Measurements from ENCODE around the gene TARBP1.
A peak's percentile ranks its signal among the peaks of the same experiment; 100 is the strongest.
"Not testable (repeated sequence)": the region's sequence is repeated elsewhere in the genome, so short reads cannot be mapped to it uniquely, and the experiment has no call there.

The TARBP1 gene

DNA sequence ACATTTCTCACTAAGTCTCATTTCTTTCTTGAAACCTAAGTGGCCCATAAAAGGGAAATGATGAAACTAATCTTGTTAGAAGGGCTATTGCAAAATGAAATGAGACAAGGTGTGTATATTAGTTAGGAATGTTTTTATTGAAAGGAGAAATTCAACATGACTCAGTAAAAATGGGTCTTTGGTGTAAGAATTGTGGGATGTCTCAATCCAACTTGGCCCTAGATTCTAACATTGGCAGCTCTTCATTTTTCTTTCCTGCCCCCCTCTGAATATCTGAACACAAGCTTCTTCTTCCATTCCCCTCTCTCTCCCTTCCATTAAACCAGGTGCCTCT, 26.8 kb upstream of the TARBP1 start:
- DNase-seq (ENCODE audit: low read depth) = peak; percentile 77
- no peak overlapping the region for H3K4me3 ChIP-seq (ENCODE audit: low read depth, low read length)

DNA sequence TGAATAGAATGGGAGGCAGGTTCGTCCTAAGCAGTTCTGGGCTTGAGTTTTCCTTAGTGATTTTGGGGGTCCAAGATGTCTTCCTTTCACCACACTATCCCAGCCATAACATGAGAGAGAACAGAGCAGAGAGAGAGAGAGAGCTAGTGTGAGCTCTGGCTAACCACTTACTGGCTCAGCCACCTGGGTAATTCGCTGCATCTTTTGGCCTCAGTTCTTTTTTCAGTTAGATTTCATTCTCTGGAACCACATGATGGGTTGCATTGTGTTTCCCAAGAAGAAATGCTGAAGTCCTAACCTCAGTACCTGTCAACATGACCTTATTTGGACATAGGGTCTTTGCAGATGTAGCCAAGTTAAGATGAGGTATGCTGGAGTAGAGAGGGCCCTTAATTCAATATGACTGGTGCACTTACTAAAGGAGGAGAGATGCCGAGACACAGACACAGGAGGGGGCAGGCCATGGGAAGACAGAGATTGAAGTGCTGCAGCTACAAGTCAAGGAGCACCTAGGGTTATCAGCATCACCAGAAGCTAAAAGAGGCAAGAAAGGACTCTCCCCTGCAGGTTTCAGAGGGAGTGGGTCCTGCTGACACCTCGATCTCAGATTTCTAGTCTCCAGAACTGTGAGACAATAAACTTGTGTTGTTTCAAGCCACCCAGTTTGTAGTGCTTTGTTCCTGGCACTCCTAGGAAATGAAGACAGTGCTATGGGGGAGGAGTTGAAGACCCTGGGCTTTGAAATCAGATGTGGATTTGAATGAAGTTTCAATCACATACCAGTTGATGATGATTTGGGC, 26.2 kb upstream of the TARBP1 start:
- DNase-seq (ENCODE audit: low read depth) = no peak

DNA sequence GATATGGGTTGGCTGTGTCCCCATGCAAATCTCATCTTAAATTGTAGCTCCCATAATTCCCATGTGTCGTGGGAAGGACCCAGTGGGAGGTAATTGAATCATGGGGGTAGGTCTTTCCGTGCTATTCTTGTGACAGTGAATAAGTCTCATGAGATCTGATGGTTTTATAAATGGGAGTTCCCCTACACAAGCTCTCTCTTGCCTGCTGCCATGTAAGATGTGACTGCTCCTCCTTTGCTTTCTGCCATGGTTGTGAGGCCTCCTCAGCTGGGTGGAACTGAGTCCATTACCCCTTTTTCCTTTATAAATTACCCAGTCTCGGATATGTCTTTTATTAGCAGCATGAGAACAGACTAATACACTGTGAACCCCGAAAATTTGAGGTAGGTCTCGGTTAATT, 25.3 kb upstream of the TARBP1 start:
- not testable (repeated sequence) for DNase-seq (ENCODE audit: low read depth); H3K4me3 ChIP-seq (ENCODE audit: low read depth, low read length)

More for the DNA sequence above, 26.2 kb upstream of the TARBP1 start:
- H3K4me3 ChIP-seq (ENCODE audit: low read depth, low read length) = no peak overlapping the region

DNA sequence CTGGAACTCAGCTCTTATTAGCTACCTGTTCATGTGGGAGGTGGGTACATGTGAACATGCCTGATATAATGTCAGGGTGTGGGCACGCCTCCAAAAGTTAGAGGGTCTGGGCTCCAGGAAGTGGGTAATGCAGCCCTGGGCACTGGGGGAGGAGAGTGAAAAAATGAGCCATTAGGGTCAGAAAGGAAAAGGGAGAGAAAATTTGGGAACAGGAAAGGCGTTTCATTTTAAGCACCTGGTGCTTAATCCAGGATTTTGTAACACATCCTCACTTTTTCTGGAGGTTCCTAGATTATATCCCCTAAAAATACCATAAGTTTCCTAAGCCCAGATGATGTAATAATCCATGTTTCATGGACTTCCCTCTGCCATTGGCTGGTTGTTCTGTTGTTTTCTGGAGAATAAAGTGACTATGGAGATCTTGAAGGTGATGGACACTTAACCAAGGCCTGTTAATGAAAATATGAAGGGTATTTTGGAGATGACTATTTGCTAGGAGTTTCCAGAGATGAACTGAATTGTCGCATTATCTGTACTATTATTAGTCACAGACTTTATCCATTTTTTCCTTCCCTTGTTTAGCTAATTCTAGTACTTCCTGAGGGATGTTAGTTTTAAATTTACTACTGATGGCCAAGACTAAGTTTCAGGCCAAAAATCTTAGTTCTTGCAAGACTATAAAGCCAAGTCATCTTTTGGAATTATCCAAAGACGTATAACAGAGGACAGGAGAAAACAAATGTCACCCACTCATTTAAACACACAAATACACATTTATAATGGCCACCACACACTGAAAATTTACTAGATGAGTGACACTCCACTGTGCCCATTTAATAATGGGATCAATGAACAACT, 24.4 kb upstream of the TARBP1 start:
- H3K4me3 ChIP-seq (ENCODE audit: low read depth, low read length) = no peak overlapping the region
- no peak for DNase-seq (ENCODE audit: low read depth)

DNA sequence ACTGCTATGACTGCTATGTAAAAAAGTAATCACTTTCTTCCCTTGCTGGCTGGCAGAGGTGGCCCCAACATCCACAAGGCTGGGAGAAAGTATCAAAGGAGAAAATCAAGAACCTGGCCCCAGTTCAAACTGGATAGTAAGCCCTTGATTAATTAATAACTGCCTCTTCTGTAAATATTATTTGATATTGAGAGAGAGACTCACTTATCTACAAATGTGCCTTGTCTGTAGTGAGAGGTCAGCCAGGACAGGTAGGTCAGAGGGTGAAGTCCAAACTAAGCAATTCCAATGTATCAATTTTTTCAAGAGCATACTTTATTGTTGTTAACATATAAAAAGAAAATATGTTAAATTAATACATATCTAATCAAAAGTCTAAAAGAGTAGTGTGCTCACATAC, 23.8 kb upstream of the TARBP1 start:
- no peak overlapping the region for H3K4me3 ChIP-seq (ENCODE audit: low read depth, low read length)
- no peak for DNase-seq (ENCODE audit: low read depth)

DNA sequence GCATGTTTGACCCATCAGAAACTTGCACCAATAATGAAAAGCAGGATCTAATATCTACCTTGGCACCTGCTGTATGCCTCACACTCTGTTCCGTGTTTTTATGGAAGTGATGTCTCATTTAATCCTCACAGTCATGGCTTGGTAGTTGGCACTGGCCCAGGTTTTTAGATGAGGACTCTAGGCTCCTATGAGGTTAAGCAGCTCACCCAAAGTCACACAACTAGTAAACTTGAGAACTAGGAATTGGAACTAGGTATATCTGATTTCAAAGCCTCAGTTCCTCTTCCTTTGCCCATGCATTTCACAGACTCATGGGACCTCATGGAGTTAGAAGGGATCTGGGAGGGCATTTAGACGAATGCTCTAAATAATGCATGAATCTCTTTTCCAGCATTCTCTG, 21.3 kb upstream of the TARBP1 start:
- no peak overlapping the region for H3K4me3 ChIP-seq (ENCODE audit: low read depth, low read length)
- DNase-seq (ENCODE audit: low read depth) = no peak

DNA sequence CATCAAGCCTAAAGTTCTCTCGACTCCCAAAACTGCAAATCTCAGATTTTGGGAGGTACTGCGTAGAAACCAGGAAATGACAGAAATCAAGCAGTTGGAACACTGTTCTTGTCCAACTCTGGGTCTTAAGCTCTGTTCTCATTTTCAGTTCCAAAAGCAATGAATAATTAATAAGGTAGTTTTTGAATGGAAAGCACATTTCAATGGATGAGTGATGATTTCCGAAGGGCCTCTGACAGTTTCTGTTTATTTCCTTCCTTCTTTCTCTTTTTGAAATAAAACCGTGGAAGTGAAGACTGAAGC, 20.9 kb upstream of the TARBP1 start:
- peak overlapping the region; percentile 17 for H3K4me3 ChIP-seq (ENCODE audit: low read depth, low read length)
- DNase-seq (ENCODE audit: low read depth) = no peak

DNA sequence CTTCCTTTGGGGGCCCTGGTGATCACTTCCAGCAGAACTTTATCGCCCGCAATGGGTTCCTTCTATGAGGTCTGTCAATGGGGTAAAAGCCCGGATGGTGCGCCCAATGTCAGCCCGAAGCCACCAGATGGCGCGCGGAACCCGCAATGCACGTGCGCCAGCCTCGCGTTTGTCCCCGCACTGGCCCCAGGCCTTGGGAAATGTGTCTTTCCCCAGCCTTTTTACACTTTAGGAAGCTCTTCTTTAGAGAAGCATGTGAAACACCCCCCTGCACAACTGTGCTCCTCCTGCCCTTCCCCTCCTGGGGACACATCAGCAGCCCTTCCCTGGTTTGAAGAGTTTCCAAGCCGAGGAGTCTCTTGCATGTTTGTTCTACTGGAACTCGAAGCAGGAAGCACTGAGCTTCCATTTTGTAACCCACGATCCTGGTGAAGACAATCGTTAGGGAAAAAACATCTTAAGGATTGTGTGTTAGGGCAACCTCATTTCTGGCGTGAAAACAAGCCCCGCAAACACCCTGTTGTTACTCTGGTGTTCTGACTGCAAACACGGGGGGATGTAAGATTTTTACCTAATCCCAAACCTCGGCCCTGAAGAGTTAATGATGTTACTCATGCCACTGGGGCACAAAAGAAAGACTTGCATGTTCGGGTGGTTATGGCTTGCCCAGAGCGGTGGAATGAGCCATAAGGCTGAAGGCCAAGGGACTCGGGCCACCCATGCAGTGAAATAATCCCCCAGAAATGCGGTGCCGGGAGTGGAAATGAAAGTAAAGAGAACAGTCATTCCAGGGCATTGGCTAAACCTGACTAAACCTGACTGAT, 20.4 kb upstream of the TARBP1 start:
- DNase-seq (ENCODE audit: low read depth) = peak; percentile 87
- peak overlapping the region; percentile 17 for H3K4me3 ChIP-seq (ENCODE audit: low read depth, low read length)

DNA sequence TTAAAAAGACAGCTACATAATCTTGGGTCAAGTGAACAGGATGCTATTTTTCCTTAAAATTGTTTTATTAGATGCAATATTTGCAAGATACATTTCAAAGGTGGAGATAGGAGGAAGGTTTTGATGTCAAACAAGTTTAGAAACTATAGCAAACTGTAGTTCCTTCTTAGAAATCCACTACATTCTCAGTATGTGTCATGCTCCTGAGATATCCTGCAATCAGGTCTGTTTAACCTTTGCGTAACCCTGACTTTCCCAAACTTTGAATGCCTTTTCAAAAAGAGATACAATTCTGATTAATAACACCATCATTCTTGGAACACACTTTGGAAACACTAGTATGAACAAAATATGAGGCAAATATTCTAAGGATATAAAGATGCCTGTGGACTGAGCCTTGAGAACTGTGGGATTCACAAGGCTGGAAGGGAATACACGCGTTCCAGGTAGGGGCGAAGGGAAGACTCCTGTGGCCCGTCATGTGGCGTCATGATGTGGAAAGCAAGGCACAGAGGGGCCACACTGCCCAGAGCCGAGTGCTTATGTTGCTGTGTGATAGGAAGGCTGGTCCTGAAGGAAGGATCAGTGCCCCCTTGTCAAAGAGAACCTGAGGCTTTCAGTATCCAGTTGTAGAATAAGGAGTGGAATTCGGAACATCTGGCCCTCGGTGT, 19.6 kb upstream of the TARBP1 start:
- DNase-seq (ENCODE audit: low read depth) = no peak

DNA sequence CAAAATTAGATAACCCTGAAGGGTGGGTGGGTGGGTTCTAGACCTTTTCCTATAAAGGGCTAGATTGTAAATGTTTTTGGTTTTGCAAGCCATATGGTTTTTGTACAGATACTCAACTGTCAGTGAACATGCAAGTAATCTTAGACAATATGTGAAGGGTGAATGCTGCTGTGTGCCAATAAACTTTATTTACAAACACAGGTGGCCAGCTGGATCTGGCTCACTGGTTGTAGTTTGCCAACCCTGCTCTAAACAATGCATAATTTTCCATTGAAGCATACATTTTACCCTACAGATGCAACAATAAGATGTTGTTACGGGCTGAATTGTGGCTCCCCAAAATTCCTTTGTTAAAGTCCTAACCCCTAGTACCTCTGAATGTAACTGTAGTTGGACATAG, 18.6 kb upstream of the TARBP1 start:
- H3K4me3 ChIP-seq (ENCODE audit: low read depth, low read length) = no peak overlapping the region
- DNase-seq (ENCODE audit: low read depth) = no peak

More for the DNA sequence above, 19.6 kb upstream of the TARBP1 start:
- H3K4me3 ChIP-seq (ENCODE audit: low read depth, low read length) = no peak overlapping the region

DNA sequence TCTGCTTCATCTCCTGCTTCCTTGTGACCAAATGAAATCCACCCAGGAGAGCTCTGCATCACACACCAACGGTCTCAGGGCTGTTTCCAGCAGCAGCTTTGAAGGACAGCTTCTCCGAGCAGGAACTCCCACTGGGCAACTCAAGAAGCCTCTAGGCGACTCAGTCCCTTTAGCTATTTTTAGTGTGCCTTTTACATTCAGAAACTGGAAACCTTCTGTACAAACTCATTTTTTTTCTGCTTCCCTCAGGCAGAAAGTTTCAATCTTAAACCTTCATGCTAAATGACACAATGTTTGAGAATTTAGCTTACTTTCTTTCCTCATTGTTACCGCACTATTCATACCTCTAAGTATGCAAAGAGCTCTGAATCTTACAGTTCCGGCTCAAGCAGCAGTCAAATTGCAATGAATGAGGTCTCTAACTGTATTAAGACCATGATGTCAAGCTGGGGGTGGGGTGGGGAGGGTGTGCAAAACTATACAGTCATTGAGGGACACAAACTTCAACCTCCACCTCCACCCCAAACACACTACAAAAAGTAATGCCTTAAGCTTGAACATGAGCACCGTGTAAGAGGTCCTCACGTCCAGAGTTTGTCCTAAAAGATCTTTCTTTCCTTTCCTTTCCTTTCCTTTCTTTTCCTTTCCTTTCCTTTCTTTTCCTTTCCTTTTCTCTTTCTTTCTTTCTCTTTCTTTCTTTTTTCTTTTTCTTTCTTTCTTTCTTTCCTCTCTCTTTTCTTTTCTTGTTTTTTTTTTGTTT, 16.4 kb upstream of the TARBP1 start:
- DNase-seq (ENCODE audit: low read depth) = peak; percentile 57

DNA sequence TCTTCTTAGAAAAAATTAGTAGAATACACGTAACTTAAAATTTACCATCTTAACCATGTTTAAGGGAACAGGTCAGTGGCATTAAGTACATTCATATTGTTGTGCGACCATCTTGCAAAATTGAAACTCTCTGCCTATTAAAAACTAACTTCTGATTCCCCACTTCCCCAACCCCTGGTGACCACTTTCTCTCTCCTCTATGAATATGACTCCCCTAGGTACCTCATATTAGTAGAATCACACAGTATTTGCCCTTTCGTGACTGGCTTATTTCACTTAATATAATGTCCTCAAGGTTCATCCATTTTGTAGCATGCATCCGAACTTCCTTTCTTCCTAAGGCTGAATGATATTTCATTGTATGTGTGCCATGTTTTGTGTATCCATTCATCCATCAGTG, 15.1 kb upstream of the TARBP1 start:
- H3K4me3 ChIP-seq (ENCODE audit: low read depth, low read length) = no peak overlapping the region
- DNase-seq (ENCODE audit: low read depth) = no peak

More for the DNA sequence above, 16.4 kb upstream of the TARBP1 start:
- H3K4me3 ChIP-seq (ENCODE audit: low read depth, low read length) = peak overlapping the region; percentile 20

DNA sequence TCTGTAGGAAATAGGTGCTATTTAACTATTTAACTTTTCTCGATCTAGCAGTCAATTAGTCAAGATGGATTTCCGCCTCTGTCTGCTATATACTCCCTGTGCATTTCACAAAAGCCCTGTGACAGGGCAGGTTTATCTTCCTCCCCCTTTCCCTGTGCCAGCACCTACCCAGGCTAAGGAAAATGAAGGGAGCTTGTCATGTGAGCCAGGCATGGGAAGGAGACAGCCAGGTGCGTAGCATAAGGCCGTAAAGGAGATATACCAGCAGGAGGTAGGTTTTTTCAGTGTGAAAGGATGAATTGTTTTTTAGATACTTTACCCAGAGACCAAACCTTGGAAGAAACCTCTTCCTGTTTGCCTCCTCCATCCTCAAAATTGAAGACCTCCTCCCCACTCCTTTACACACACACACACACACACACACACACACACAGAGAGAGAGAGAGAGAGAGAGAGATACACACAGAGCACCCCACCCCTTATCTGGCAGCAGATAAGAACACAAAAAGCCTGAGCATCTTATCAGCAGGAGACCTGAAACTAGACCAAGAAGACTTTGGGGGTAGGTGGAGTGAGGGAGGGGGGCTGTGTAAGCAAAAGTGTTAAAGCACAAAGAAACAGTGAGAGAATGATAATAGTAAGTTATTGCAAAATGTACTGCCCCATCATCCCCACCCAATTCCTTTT, 12.0 kb upstream of the TARBP1 start:
- H3K4me3 ChIP-seq (ENCODE audit: low read depth, low read length) = no peak overlapping the region
- DNase-seq (ENCODE audit: low read depth) = no peak

DNA sequence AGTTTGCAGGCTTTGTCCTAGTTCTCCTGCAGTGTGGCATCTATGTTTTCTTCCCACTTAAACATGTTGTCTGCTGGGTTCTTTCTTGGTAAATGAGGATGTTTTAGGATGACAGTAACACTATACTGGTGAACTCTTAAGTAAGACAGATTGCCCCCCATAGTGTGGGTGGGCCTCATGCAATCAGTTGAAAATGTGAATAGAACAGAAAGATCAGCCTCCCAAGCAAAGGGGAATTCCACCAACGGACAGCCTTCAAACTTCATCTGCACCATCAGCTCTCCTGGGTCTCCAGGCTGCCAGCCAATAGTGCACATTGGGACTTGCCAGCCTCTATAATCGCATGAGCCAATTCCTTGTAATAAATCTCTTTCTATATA, 10.7 kb upstream of the TARBP1 start:
- no peak overlapping the region for H3K4me3 ChIP-seq (ENCODE audit: low read depth, low read length)
- no peak for DNase-seq (ENCODE audit: low read depth)

DNA sequence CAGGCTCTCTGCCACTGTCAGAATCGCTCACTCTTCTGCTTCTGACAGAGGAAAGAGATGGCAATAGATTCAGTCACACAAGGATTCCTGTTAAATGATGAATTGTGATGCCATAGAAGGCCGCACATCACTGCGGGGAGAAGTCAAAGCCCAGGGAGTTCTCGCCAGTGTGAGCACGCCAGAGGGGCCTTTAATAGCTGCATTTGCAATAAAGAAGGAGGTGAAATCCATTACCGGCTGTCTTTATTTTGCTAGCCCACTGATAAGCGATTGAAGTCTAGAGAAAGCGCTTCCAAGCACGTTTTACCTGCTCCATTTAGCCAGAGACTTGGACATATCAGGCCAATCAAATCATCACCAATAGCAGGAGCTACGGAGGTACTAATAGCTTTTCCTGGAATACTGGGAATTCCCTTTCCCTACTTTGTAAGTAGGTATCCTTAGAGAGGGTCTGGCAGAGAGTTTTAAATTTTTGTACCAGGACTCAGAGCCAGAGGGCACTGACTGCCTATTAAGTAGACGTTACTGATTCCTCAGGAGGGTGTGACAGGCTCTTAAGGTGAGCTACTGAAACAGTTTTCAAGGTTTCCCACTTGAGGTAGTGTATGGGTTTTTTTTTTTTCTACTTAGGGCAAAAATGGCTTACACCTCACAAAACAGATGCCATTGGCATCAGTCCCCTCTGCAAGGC, 10.2 kb upstream of the TARBP1 start:
- DNase-seq (ENCODE audit: low read depth) = no peak

DNA sequence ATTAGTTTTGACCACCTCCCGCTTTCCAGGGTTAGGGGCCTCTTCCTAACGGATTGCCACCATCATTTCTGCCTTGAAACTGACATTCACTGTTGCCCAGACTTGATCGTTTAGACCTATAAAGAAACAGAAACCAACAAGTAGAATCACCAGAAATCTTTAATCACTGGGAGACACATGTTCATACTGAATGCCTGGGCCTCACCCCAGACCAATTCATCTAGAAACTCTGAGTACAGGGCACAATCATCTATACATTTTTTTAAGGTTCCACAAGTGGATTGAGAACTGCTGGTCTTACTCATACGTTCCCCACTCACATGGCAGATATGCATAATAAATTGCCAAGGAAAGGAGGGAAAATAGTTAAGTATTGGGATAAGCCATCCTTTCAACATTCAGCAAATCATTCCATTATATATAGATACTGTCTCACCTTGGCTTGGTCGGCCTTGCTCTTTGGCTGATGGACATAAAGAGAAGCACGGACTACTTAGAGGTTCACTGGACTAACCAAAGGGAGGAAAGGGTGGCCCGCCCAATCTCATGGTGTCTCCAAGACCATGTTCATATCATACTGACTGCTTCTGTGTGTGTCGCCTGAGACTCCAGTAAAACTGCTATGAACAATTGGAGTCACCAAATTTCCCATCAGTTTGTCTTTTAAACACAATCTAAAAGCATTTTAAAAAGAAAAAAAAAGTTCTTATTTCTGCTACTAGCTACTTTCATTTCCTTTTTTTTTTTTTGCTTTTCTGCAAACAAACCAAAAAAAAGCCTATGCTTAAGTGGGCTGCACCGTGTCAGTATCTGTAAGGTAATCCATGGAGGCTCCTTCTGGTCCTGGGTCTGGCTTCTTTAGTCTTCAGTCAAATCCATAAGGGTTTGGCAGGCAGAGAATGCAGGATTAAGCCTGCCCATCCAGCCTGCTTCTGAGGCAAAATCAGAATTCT, 9.4 kb upstream of the TARBP1 start:
- no peak for DNase-seq (ENCODE audit: low read depth)
- H3K4me3 ChIP-seq (ENCODE audit: low read depth, low read length) = no peak overlapping the region

More for the DNA sequence above, 10.2 kb upstream of the TARBP1 start:
- no peak overlapping the region for H3K4me3 ChIP-seq (ENCODE audit: low read depth, low read length)
